Smooth muscle cell (in vitro differentiated cells): ENCODE measurements around the gene BUD13. TPM values are rescaled to one million over a fixed set of nuclear protein-coding genes. Genes with fewer than 3 reads are reported as not detected.

ENCODE experiments used
- DNase-seq: peaks from one replicate; lab custom pipeline; 2025; ENCODE audit not compliant: unreplicated experiment; lab: John Stamatoyannopoulos, UW
- H2AFZ ChIP-seq: fragments of 200-600 bp; sonication (generic); 2 replicates; pipeline ENCODE4 v1.6.0; 2016; ENCODE audit warnings: antibody characterized with exemption, low read depth, mild to moderate bottlenecking
- H3F3A ChIP-seq: fragments of 200-600 bp; sonication (generic); 2 replicates; pipeline ENCODE4 v1.6.0; 2017; ENCODE audit warnings: antibody characterized with exemption, low read depth
- H3K27ac ChIP-seq: fragments of 200-600 bp; sonication (generic); 2 replicates; pipeline ENCODE4 v1.5.1; 2016; ENCODE audit warnings: low read depth, mild to moderate bottlenecking
- H3K27me3 ChIP-seq: fragments of 200-600 bp; sonication (generic); 2 replicates; pipeline ENCODE4 v1.6.1; 2016; ENCODE audit warnings: low read depth, mild to moderate bottlenecking
- H3K36me3 ChIP-seq: fragments of 200-600 bp; sonication (generic); 2 replicates; pipeline ENCODE4 v1.5.1; 2016; ENCODE audit warnings: low read depth
- H3K4me1 ChIP-seq: fragments of 200-600 bp; sonication (generic); 2 replicates; pipeline ENCODE4 v1.5.1; 2016; ENCODE audit warnings: low read depth
- H3K4me2 ChIP-seq: fragments of 200-600 bp; sonication (generic); 2 replicates; pipeline ENCODE4 v1.6.0; 2016; ENCODE audit warnings: mild to moderate bottlenecking
- H3K4me3 ChIP-seq: fragments of 200-600 bp; sonication (generic); 2 replicates; pipeline ENCODE4 v1.5.1; 2016; ENCODE audit warnings: mild to moderate bottlenecking
- H3K79me2 ChIP-seq: fragments of 200-600 bp; sonication (generic); 2 replicates; pipeline ENCODE4 v1.6.0; 2016; ENCODE audit warnings: low read depth, mild to moderate bottlenecking
- H3K9ac ChIP-seq: fragments of 200-600 bp; sonication (generic); 2 replicates; pipeline ENCODE4 v1.6.0; 2016; ENCODE audit warnings: low read depth
- H3K9me3 ChIP-seq: fragments of 200-600 bp; sonication (generic); replicated peaks from 2 replicates; pipeline ENCODE4 v1.5.1; 2016; ENCODE audit warnings: low read depth
- H4K20me1 ChIP-seq: fragments of 200-600 bp; sonication (generic); 2 replicates; pipeline ENCODE4 v1.6.0; 2016; ENCODE audit warnings: low read depth
- WGBS: methylation state at CpG from one replicate; pipeline ENCODE4 v1.1.7; 2016; ENCODE audit warnings: low lambda C conversion rate; 5-methylcytosine and 5-hydroxymethylcytosine counted together
- polyA plus RNA-seq: library from polyadenylated mRNA; unstranded; fragments of >200 nt; fragmentation: Nextera tagmentation; extraction: Ambion mirVana; gene quantifications from 2 replicates; pipeline ENCODE4 v1.2.1, GENCODE V29; 2016
- total RNA-seq: library from RNA; depleted of rRNA; stranded (reverse); fragments of >200 nt; gene quantifications from 2 replicates; pipeline ENCODE4 v1.2.3, GENCODE V29; 2014
- TF ChIP-seq, protein P1 (sequence below): fragments of 200-600 bp; sonication (generic); IDR thresholded peaks from 2 replicates; pipeline ENCODE4 v1.5.1; 2017; ENCODE audit warnings: borderline replicate concordance, mild to moderate bottlenecking, antibody characterized with exemption; ENCODE audit not compliant: insufficient read depth, poor library complexity, severe bottlenecking

BUD13 gene
- total and polyA plus RNA-seq, 2 experiments from 2014 or later = 10.9 to 13.4 TPM

DNA sequence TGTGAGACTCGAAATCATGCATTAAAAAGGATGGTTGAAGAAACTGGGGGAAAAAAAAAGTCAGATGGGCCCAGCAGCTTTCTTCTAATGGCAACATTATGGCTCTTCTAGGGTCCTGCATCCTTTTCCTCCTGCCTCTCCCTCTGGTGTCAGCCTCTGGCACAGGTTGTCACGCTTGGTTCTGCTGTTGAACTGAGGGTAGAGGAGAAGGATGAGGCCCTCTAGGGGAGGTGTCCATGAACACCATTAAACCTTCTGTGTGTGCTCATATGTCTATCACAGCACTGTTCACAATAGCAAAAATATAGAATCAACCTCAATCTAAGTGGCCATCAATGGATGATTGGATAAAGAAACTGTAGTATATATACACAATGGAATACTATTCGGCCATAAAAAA is 36.0 kb downstream of the BUD13 start:
- WGBS = 87% methylated on average over 3 of the region's 3 CpGs
- H3F3A ChIP-seq = no peaks in the 10 kb centered on the region

DNA sequence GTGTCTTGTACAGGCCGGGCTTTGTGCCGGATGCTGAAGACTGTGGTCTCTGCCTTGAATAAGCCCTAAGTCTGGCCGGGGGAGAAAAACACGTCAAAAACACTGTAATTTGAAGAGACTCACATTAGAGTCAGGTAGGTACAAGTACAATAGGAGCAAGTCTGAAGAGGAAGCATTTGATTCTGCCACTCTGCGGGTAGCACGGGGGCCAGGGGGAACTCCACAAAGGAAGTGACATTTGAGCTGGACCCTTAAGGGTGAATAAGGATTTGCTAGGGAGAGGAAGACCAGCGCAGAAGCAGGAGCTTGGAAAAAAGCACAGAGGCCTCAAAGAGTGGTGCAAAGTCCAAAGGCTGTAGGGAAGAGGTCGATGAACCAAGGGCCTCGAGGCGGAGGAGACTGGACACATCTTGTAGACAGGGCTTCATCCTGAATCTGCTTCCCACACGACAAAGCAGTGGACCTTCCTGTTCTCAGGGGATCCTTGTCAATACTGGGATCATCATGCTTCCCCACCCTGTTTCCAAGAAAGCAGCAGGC is 38.7 kb downstream of the BUD13 start:
- H3K27ac ChIP-seq = no peak overlapping the region
- no peaks in the 10 kb centered on the region for H3K79me2 ChIP-seq
- TF ChIP-seq, protein P1, sequence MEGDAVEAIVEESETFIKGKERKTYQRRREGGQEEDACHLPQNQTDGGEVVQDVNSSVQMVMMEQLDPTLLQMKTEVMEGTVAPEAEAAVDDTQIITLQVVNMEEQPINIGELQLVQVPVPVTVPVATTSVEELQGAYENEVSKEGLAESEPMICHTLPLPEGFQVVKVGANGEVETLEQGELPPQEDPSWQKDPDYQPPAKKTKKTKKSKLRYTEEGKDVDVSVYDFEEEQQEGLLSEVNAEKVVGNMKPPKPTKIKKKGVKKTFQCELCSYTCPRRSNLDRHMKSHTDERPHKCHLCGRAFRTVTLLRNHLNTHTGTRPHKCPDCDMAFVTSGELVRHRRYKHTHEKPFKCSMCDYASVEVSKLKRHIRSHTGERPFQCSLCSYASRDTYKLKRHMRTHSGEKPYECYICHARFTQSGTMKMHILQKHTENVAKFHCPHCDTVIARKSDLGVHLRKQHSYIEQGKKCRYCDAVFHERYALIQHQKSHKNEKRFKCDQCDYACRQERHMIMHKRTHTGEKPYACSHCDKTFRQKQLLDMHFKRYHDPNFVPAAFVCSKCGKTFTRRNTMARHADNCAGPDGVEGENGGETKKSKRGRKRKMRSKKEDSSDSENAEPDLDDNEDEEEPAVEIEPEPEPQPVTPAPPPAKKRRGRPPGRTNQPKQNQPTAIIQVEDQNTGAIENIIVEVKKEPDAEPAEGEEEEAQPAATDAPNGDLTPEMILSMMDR = no peak
- H3K4me2 ChIP-seq = no peak overlapping the region
- H3K4me3 ChIP-seq = no peak overlapping the region
- no peak for DNase-seq
- peaks cover 17% of the 10 kb centered on the region for H3K4me1 ChIP-seq
- no peak overlapping the region for H2AFZ ChIP-seq
- no peaks in the 10 kb centered on the region for H3F3A ChIP-seq
- WGBS = 93% methylated on average over 11 of the region's 11 CpGs
- H4K20me1 ChIP-seq = no peaks in the 10 kb centered on the region
- no peaks in the 10 kb centered on the region for H3K9me3 ChIP-seq
- no peaks in the 10 kb centered on the region for H3K36me3 ChIP-seq
- H3K27me3 ChIP-seq = peaks cover 24% of the 10 kb centered on the region
- no peak overlapping the region for H3K9ac ChIP-seq

More for the DNA sequence above, 36.0 kb downstream of the BUD13 start:
- no peak for DNase-seq
- no peak overlapping the region for H3K4me2 ChIP-seq
- H3K79me2 ChIP-seq = no peaks in the 10 kb centered on the region
- no peak overlapping the region for H3K4me3 ChIP-seq
- H4K20me1 ChIP-seq = no peaks in the 10 kb centered on the region
- H3K27me3 ChIP-seq = peaks cover 7% of the 10 kb centered on the region
- no peaks in the 10 kb centered on the region for H3K36me3 ChIP-seq
- no peak overlapping the region for H3K9ac ChIP-seq
- no peak overlapping the region for H2AFZ ChIP-seq
- TF ChIP-seq, protein P1 = no peak
- H3K9me3 ChIP-seq = no peaks in the 10 kb centered on the region
- H3K4me1 ChIP-seq = peaks cover 9% of the 10 kb centered on the region
- no peak overlapping the region for H3K27ac ChIP-seq

DNA sequence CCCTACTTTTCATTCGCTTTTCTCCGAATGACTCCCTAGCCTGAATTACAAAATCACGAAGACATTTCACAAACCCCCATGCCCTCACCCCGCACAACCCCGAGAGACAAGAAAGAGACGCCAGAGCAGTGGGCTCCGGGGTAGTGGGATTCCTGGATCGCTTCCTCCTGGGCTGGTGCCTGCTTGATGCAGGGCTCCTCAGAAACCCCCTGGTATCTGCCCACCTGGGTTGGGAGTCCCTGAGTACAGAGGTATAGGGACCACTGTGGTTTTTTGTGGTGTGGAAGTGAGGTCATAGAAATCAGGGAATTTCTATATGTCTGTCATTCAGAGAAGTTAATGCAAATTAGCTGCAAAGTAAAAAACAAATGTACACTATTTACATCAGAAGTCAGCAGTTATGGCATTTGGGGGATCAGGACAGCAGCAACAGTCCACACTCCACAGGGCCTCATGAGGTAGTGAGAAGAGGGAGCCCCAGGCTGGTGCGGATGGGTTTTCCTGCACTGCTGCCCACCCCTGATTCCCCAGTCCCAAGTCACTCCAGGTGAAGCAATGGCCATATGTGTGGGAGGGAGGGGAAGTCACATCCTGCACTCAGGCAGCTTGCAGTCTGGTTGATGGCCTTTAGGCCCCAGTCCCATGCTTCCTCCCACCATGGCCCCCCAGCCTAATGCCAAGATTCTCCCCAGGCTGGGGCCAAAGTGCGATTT is 39.6 kb downstream of the BUD13 start:
- Histone ChIP-seq H3K4me2 (no peak overlapping the region), H3K27ac (no peak overlapping the region), H3K79me2 (no peaks in the 10 kb centered on the region), H3K27me3 (peaks cover 24% of the 10 kb centered on the region), H3K9ac (no peak overlapping the region), H3K4me3 (no peak overlapping the region), H3K36me3 (no peaks in the 10 kb centered on the region), H3K9me3 (no peaks in the 10 kb centered on the region), H3K4me1 (peaks cover 17% of the 10 kb centered on the region), H2AFZ (no peak overlapping the region), H4K20me1 (no peaks in the 10 kb centered on the region), H3F3A (no peaks in the 10 kb centered on the region)
- DNase-seq = no peak
- 70% methylated on average over 10 of the region's 10 CpGs for WGBS
- TF ChIP-seq, protein P1 = no peak
